HCT116 (cell line): ENCODE measurements around the gene PRPF19. TPM values are rescaled to one million over a fixed set of nuclear protein-coding genes. Genes with fewer than 3 reads are reported as not detected.

Source experiments
- ATAC-seq: fragments of 200-7000 bp; cut with Tn5 transposase; 2 replicates; pipeline ENCODE4 v1.9.1; 2020; ENCODE audit warnings: mild to moderate bottlenecking, moderate library complexity
- BruUV-seq: library from RNA; stranded (reverse); fragments of 400-500 nt; replicated peaks from 2 replicates; lab custom pipeline; 2021; lab: Mats Ljungman, UMichigan
- CTCF ChIA-PET: fragments of 300-600 bp; sonication (Branson Sonifier 250); formaldehyde crosslinking; loops from one replicate; lab custom pipeline; 2021; ENCODE audit warnings: antibody characterized with exemption; lab: Charles Lee
- POLR2A ChIA-PET: fragments of 300-600, 350-600 bp; sonication (Branson Sonifier 250); formaldehyde crosslinking; loops from one replicate; lab custom pipeline; 2021; ENCODE audit warnings: antibody characterized with exemption; lab: Charles Lee
- RAD21 ChIA-PET, 2 experiments: fragments of 300-600 bp; sonication (Branson Sonifier 250); formaldehyde crosslinking; loops; one replicate each; lab custom pipeline; 2023; ENCODE audit warnings: low total read pairs in 2 of 2; ENCODE audit not compliant: uncharacterized antibody in 2 of 2, unreplicated experiment in 2 of 2, low non-redundant PET in 1 of 2; lab: Charles Lee
- DNase-seq: peaks from one replicate; pipeline ENCODE4 v3.0.0-alpha.2; 2010; ENCODE audit warnings: low read depth, low spot score
- H2AFZ ChIP-seq: fragments of 200-600 bp; shearing (Covaris generic), sonication (generic); 2 replicates; pipeline ENCODE4 v1.6.1; 2017; ENCODE audit warnings: low read depth, mixed run types, mixed read lengths, antibody characterized with exemption, low read length; ENCODE audit not compliant: poor library complexity, severe bottlenecking
- H3K27ac ChIP-seq: 2 replicates; pipeline ENCODE4 v1.5.1; 2012; ENCODE audit warnings: low read depth, low read length
- H3K27me3 ChIP-seq: fragments of 200-600 bp; sonication (generic); 2 replicates; pipeline ENCODE4 v1.6.1; 2016; ENCODE audit warnings: mixed run types, low read length, mixed read lengths; ENCODE audit not compliant: insufficient read depth
- H3K36me3 ChIP-seq, 2 experiments: fragments of 200-500 bp in 1 of 2; fragments of 200-600 bp in 1 of 2; sonication (Bioruptor generic) in 1 of 2; sonication (generic) in 1 of 2; 2 replicates each; pipeline versions ENCODE4 v1.5.1 to v1.6.1; 2014 to 2016; ENCODE audit warnings: low read length in 2 of 2, inconsistent platforms in 1 of 2, mixed read lengths in 1 of 2, mixed run types in 1 of 2; ENCODE audit not compliant: insufficient read depth in 2 of 2, control insufficient read depth in 1 of 2
- H3K4me1 ChIP-seq, 2 experiments: fragments of 200-600 bp in 1 of 2; sonication (generic) in 1 of 2; 2 replicates each; pipeline versions ENCODE4 v1.5.1 to v1.6.1; 2012 to 2017; ENCODE audit warnings: low read length in 2 of 2, inconsistent platforms in 1 of 2, mild to moderate bottlenecking in 1 of 2, mixed read lengths in 1 of 2, mixed run types in 1 of 2, moderate library complexity in 1 of 2; ENCODE audit not compliant: insufficient read depth in 2 of 2, control insufficient read depth in 1 of 2
- H3K4me2 ChIP-seq: fragments of 200-600 bp; sonication (generic); 2 replicates; pipeline ENCODE4 v1.6.1; 2017; ENCODE audit warnings: mixed run types, low read length, mixed read lengths
- H3K4me3 ChIP-seq, 2 experiments: fragments of 200-600 bp in 1 of 2; sonication (generic) in 1 of 2; replicated peaks in 1 of 2; 2 replicates each; pipeline ENCODE4 v1.5.1; 2011 to 2016; ENCODE audit warnings: low read length in 2 of 2, control low read depth in 1 of 2, low read depth in 1 of 2, mild to moderate bottlenecking in 1 of 2, mixed read lengths in 1 of 2, mixed run types in 1 of 2
- H3K79me2 ChIP-seq: fragments of 200-600 bp; sonication (generic); 2 replicates; pipeline ENCODE4 v1.6.1; 2017; ENCODE audit warnings: mild to moderate bottlenecking, mixed run types, low read length, moderate library complexity, mixed read lengths; ENCODE audit not compliant: insufficient read depth
- H3K9ac ChIP-seq: fragments of 200-600 bp; sonication (generic); 2 replicates; pipeline ENCODE4 v1.6.1; 2016; ENCODE audit warnings: low read length, mixed read lengths
- H3K9me2 ChIP-seq: fragments of 200-600 bp; sonication (generic), shearing (Covaris generic); 2 replicates; pipeline ENCODE4 v1.6.1; 2017; ENCODE audit warnings: mixed run types, mild to moderate bottlenecking, moderate library complexity; ENCODE audit not compliant: insufficient read depth
- H3K9me3 ChIP-seq, 2 experiments: fragments of 200-500 bp in 1 of 2; fragments of 200-600 bp in 1 of 2; sonication (Bioruptor generic) in 1 of 2; sonication (generic) in 1 of 2; 2 replicates each; pipeline ENCODE4 v1.6.1; 2014 to 2017; ENCODE audit warnings: low read length in 2 of 2, mixed read lengths in 2 of 2, inconsistent platforms in 1 of 2, low read depth in 1 of 2, mild to moderate bottlenecking in 1 of 2, mixed run types in 1 of 2, moderate library complexity in 1 of 2; ENCODE audit not compliant: control insufficient read depth in 1 of 2, insufficient read depth in 1 of 2
- H4K20me1 ChIP-seq: fragments of 200-600 bp; sonication (generic), shearing (Covaris generic); 2 replicates; pipeline ENCODE4 v1.6.1; 2017; ENCODE audit warnings: mixed run types, mild to moderate bottlenecking, moderate library complexity; ENCODE audit not compliant: insufficient read depth
- CEBPB ChIP-seq: IDR thresholded peaks from 2 replicates; pipeline ENCODE4 v1.6.1; 2012; ENCODE audit warnings: low read depth
- CTCF ChIP-seq, 3 experiments: fragments of 200-600 bp in 1 of 3; sonication (generic) in 1 of 3; IDR thresholded peaks in 2 of 3; conservative IDR thresholded peaks in 1 of 3; 2 replicates each; pipeline ENCODE4 v1.5.1; 2012 to 2017; ENCODE audit warnings: low read depth in 2 of 3, low read length in 2 of 3, antibody characterized with exemption in 1 of 3, borderline replicate concordance in 1 of 3, control low read depth in 1 of 3, mild to moderate bottlenecking in 1 of 3, mixed read lengths in 1 of 3, mixed run types in 1 of 3, moderate library complexity in 1 of 3; ENCODE audit not compliant: insufficient read depth in 1 of 3
- ELF1 ChIP-seq: IDR thresholded peaks from 2 replicates; pipeline ENCODE4 v1.6.1; 2012; ENCODE audit warnings: low read depth, borderline replicate concordance
- EZH2 ChIP-seq: fragments of 200-600 bp; sonication (generic); IDR thresholded peaks from 2 replicates; pipeline ENCODE4 v1.6.1; 2017; ENCODE audit warnings: antibody characterized with exemption, mixed run types
- JUND ChIP-seq: IDR thresholded peaks from 2 replicates; pipeline ENCODE4 v1.6.1; 2012
- POLR2AphosphoS5 ChIP-seq: IDR thresholded peaks from 2 replicates; pipeline ENCODE4 v1.6.1; 2011; ENCODE audit warnings: mild to moderate bottlenecking, low read depth, low read length, moderate library complexity
- RAD21 ChIP-seq: IDR thresholded peaks from 2 replicates; pipeline ENCODE4 v1.6.1; 2012; ENCODE audit warnings: low read depth, mild to moderate bottlenecking
- SP1 ChIP-seq: IDR thresholded peaks from 2 replicates; pipeline ENCODE4 v1.6.1; 2012; ENCODE audit warnings: low read depth
- SRF ChIP-seq: IDR thresholded peaks from 2 replicates; pipeline ENCODE4 v1.6.1; 2012; ENCODE audit warnings: low read depth
- TCF7L2 ChIP-seq: IDR thresholded peaks from 2 replicates; pipeline ENCODE4 v1.7.0; 2011; ENCODE audit warnings: borderline replicate concordance, inconsistent platforms; ENCODE audit not compliant: insufficient read depth, insufficient read length; ENCODE audit errors: extremely low read depth
- ZNF274 ChIP-seq: fragments of 200-500 bp; sonication (Bioruptor generic); IDR thresholded peaks from 2 replicates; pipeline ENCODE4 v1.6.1; 2014; ENCODE audit warnings: mild to moderate bottlenecking, low read depth, low read length, inconsistent platforms
- intact Hi-C: fragments of 100-400 bp; cut with micrococcal nuclease; formaldehyde crosslinking; loops from 2 replicates; pipeline ENCODE4 v1.10.0; 2022
- total RNA-seq: library from RNA; stranded (reverse); gene quantifications from one replicate; pipeline ENCODE4 v1.2.1, GENCODE V29; 2021; ENCODE audit not compliant: unreplicated experiment

Gene PRPF19
- total RNA-seq, 1 experiment from 2014 or later: 156 TPM

- DNase-seq (no peak), ATAC-seq (no peak)
- Histone ChIP-seq H3K27ac (no peak overlapping the region), H4K20me1 (no peaks in the 10 kb centered on the region), H2AFZ (no peak overlapping the region), H3K79me2 (peaks cover 14% of the 10 kb centered on the region), H3K9me3 (no peaks in the 10 kb centered on the region), H3K4me3 (no peak overlapping the region), H3K36me3 (peaks cover 19 to 45% of the 10 kb centered on the region in 2 experiments; a peak in 3 of 4 replicates), H3K4me2 (no peak overlapping the region), H3K9ac (no peak overlapping the region), H3K27me3 (no peaks in the 10 kb centered on the region), H3K4me1 (no peaks in the 10 kb centered on the region), H3K9me2 (no peaks in the 10 kb centered on the region)
- POLR2A ChIA-PET: no interaction called here
- no peak for TF ChIP-seq CEBPB
- TF ChIP-seq JUND: no peak
- TF ChIP-seq CTCF (IDR thresholded peaks at IDR 0.05 in 2 of 3, conservative IDR thresholded peaks at IDR 0.05 in 1 of 3; ENCODE audit: borderline replicate concordance in 1 of 3, insufficient read depth in 1 of 3, low read depth in 2 of 3, low read length in 2 of 3): no peak
- no peak for TF ChIP-seq ZNF274
- no peak for TF ChIP-seq TCF7L2
- TF ChIP-seq RAD21: no peak
- TF ChIP-seq POLR2AphosphoS5: no peak
- no peak for TF ChIP-seq EZH2
- TF ChIP-seq SP1: no peak
- TF ChIP-seq SRF: no peak
- no peak for TF ChIP-seq ELF1
- RAD21 ChIA-PET: no interaction called here
- intact Hi-C loops: no loop called here
- BruUV-seq: no TSS peak
- CTCF ChIA-PET: no interaction called here
Measured at GRCh38 chr11:60851327-60852104, 54.9 kb downstream of the PRPF19 start.
